ENCODE data around the gene RAB3IL1.
"Not testable (repeated sequence)": the region's sequence is repeated elsewhere in the genome, so short reads cannot be mapped to it uniquely, and the experiment has no call there.

Gene RAB3IL1

DNA sequence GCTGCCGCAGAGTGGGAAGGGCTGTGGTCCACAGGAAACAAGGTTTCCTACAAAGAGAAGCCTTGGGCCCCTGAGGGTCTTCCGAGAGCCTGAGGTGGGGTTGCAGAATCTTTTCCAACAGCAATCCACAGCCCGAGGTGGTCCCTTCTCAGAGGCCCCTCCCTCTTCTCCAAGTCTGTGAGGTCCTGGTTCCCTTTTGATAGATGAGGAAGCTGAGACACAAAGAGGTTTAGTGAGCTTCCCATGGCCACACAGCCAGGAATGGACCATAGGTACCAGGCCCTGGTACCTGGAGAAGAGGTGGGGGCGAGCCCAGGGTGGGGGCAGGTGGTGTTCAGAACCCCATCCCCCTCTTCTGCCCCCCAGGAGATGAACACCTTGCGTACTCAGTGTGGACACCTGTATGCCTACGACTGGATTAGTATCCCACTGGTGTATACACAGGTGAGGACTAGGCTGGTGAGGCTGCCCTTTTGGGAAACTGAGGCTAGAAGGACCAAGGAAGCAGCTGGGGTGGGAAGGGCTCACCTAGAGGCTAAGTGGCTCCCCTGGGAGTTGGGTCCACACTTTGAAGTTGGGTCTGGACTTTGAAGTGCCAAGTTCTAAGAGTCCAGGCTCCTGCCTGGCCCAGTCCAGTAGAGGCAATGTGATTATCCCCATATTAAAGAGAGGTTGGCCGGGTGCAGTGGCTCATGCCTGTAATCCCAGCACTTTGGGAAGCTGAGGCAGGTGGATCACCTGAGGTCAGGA lies 39.8 kb upstream of the RAB3IL1 start:
- no peaks in the 10 kb centered on the region for H3K36me3 ChIP-seq (replicated peaks)
- in situ Hi-C loops (cut with MboI; ENCODE audit: low sequenced_read_pairs), result no loop called here
- H3K4me3 ChIP-seq, result no peak overlapping the region
- DNase-seq (ENCODE audit: low spot score in 2 of 2), result no peak
- no peaks in the 10 kb centered on the region for H3K4me1 ChIP-seq
- H3K9me3 ChIP-seq, result no peaks in the 10 kb centered on the region
- no peaks in the 10 kb centered on the region for H3K27me3 ChIP-seq (ENCODE audit: low read depth)

- Histone ChIP-seq H3K9me3 (no peaks in the 10 kb centered on the region), H3K4me1 (no peaks in the 10 kb centered on the region), H3K36me3 (replicated peaks) (no peaks in the 10 kb centered on the region), H3K4me3 (no peak overlapping the region), H3K27me3 (ENCODE audit: low read depth) (no peaks in the 10 kb centered on the region)
- DNase-seq (ENCODE audit: low spot score in 2 of 2), result no peak
- in situ Hi-C loops (cut with MboI; ENCODE audit: low sequenced_read_pairs), result no loop called here
These were observed 39.0 kb upstream of the RAB3IL1 start for GRCh38 chr11:61956191-61957020.

DNA sequence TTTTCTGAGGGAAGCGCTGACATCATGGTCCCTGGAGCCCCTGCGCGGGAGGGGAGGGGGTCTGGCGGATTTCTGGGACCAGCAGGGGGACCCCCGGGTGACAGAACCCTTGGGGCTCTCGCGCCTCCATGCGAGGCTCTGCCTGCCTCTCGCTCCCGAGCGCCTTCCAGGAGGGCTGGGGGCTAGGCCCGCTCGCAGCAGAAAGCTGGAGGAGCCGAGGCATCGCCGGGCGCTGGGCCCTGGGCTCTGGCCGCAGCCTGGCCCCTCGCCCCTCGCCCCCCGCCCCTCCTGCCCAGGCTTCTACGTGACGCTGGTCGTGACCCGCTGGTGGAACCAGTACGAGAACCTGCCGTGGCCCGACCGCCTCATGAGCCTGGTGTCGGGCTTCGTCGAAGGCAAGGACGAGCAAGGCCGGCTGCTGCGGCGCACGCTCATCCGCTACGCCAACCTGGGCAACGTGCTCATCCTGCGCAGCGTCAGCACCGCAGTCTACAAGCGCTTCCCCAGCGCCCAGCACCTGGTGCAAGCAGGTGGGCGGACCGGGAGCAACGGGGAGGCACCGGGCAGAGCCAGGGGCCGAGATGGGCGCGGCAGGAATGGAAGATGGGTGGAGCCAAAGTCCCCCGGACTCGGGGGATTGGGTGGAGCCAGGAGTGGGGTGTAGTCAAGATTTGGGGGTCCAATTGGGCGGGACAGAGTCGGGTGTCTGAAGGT lies 38.2 kb upstream of the RAB3IL1 start:
- H3K9me3 ChIP-seq, result no peaks in the 10 kb centered on the region
- no peaks in the 10 kb centered on the region for H3K27me3 ChIP-seq (ENCODE audit: low read depth)
- no peaks in the 10 kb centered on the region for H3K4me1 ChIP-seq
- H3K36me3 ChIP-seq (replicated peaks), result no peaks in the 10 kb centered on the region
- in situ Hi-C loops (cut with MboI; ENCODE audit: low sequenced_read_pairs), result no loop called here
- DNase-seq (ENCODE audit: low spot score in 2 of 2), result no peak
- no peak overlapping the region for H3K4me3 ChIP-seq

DNA sequence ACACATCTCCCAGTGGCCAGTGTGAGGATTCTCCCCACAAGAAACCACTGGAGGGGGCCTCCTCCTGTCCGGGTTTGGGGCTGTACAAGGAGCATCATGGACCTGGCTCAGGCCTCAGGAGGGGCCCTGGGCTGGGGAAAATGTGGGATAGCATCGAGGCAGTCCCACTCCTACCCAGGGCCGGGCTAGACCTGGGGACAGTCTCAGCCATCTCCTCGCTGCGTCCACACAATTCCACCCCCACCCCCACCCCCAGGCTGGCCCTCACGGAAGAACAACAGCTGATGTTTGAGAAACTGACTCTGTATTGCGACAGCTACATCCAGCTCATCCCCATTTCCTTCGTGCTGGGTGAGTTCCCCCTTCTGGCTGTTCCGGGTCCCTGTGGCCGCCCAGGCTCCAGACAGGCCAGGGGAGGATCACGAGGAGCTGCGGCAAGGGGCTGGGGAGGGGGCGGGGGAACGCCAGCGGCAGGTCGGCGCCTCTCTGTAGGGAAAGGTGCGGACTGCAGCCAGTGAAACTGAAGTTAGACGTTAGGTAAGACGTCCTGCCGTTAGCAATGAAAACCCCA lies 37.6 kb upstream of the RAB3IL1 start:
- Histone ChIP-seq H3K4me1 (peaks cover under 1% of the 10 kb centered on the region), H3K36me3 (replicated peaks) (no peaks in the 10 kb centered on the region), H3K4me3 (no peak overlapping the region), H3K27me3 (ENCODE audit: low read depth) (no peaks in the 10 kb centered on the region), H3K9me3 (no peaks in the 10 kb centered on the region)
- in situ Hi-C loops (cut with MboI; ENCODE audit: low sequenced_read_pairs), result no loop called here
- no peak for DNase-seq (ENCODE audit: low spot score in 2 of 2)

DNA sequence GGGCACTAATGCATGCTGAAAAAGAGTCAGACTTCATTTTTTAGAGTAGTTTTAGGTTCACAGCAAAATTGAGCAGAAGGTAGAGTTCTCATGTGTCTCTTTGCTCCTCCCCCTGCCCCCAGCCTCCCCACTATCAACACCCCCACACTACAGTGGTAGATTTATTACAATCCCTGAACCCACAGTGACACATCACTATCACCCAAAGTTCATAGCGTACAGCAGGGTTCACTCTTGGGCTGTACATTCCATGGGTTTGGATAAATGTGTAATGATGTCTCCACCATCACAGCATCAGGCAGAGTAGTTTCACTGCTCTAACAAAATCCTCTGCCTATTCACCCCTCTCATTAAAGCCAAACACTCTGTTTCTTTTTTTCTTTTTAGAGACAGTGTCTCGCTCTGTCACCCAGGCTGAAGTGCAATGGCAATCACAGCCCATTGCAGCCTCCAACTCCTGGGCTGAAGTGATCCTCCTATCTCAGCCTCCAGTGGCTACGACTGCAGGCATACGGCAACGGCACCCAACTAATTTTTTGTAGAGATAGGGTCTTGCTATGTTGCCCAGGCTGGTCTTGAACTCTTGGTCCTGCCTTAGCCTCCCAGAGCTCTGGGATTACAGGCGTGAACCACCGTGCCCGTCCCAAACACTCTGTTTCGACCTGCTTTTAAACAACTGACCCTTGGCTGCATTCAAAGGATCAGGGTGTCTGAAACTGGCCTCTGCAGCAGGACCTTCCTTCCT lies 36.9 kb upstream of the RAB3IL1 start:
- no peaks in the 10 kb centered on the region for H3K36me3 ChIP-seq (replicated peaks)
- no peaks in the 10 kb centered on the region for H3K9me3 ChIP-seq
- H3K27me3 ChIP-seq (ENCODE audit: low read depth), result no peaks in the 10 kb centered on the region
- DNase-seq (ENCODE audit: low spot score in 2 of 2), result no peak
- peaks cover 5% of the 10 kb centered on the region for H3K4me1 ChIP-seq
- H3K4me3 ChIP-seq, result no peak overlapping the region
- in situ Hi-C loops (cut with MboI; ENCODE audit: low sequenced_read_pairs), result no loop called here

DNA sequence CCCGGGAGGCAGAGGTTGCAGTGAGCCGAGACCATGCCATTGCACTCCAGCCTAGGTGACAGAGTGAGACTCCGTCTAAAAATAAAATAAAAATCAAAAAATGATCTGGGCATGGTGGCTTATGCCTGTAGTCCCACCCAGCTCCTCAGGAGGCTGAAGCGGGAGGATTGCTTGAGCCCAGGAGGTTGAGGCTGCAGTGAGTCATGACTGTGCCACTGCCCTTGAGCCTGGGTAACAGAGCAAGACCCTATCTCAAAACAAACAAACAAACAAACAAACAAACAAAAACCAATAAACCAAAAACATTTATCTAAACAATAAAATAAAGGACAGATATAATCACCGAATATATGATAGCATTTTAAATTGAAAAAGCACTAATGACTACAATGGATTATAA lies 36.3 kb upstream of the RAB3IL1 start:
- DNase-seq (ENCODE audit: low spot score in 2 of 2); H3K4me3 ChIP-seq; H3K27me3 ChIP-seq (ENCODE audit: low read depth); in situ Hi-C loops (cut with MboI; ENCODE audit: low sequenced_read_pairs); H3K9me3 ChIP-seq; H3K36me3 ChIP-seq (replicated peaks): not testable (repeated sequence)
- peaks cover 10% of the 10 kb centered on the region for H3K4me1 ChIP-seq

GRCh38 chr11:61952882-61953281 lies 35.5 kb upstream of the RAB3IL1 start:
- no peaks in the 10 kb centered on the region for H3K27me3 ChIP-seq (ENCODE audit: low read depth)
- H3K9me3 ChIP-seq, result no peaks in the 10 kb centered on the region
- peaks cover 14% of the 10 kb centered on the region for H3K4me1 ChIP-seq
- DNase-seq (ENCODE audit: low spot score in 2 of 2), result no peak
- in situ Hi-C loops (cut with MboI; ENCODE audit: low sequenced_read_pairs), result no loop called here
- no peaks in the 10 kb centered on the region for H3K36me3 ChIP-seq (replicated peaks)
- no peak overlapping the region for H3K4me3 ChIP-seq

DNA sequence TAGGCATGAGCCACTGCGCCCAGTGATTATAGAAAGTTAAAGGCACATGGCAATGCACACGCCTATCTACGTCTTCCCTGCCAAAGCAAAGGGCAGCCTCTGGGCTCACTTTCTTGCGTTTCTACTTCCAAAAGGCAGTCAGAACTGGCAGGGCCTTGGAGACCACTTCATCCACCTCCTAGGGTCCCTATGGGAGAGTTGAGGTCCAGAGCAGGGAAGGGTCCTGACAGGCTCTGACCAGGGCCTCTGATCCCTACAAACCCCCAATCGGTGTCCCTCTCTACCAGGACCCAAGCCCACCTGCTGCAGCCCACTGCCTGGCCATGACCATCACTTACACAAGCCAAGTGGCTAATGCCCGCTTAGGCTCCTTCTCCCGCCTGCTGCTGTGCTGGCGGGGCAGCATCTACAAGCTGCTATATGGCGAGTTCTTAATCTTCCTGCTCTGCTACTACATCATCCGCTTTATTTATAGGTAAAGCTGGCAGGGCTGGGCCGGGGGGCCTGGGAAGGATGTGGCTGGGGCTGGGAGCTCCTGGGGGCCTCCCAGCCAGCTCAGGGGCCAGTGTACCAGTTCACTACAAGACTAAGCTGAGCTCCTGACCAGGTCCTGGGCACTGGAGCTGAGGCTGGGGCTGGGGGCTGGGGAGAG lies 34.2 kb upstream of the RAB3IL1 start:
- in situ Hi-C loops (cut with MboI; ENCODE audit: low sequenced_read_pairs), result no loop called here
- no peak overlapping the region for H3K4me3 ChIP-seq
- peaks cover 14% of the 10 kb centered on the region for H3K4me1 ChIP-seq
- no peaks in the 10 kb centered on the region for H3K9me3 ChIP-seq
- no peaks in the 10 kb centered on the region for H3K36me3 ChIP-seq (replicated peaks)
- DNase-seq (ENCODE audit: low spot score in 2 of 2), result no peak
- no peaks in the 10 kb centered on the region for H3K27me3 ChIP-seq (ENCODE audit: low read depth)

- Histone ChIP-seq H3K27me3 (ENCODE audit: low read depth) (no peaks in the 10 kb centered on the region), H3K9me3 (no peaks in the 10 kb centered on the region), H3K4me1 (peaks cover 14% of the 10 kb centered on the region), H3K36me3 (replicated peaks) (no peaks in the 10 kb centered on the region), H3K4me3 (no peak within 1 kb of the TSS; the same call in 1 of the 2 replicates)
- no peak for DNase-seq (ENCODE audit: low spot score in 2 of 2)
- in situ Hi-C loops (cut with MboI; ENCODE audit: low sequenced_read_pairs), result no loop called here
These were observed 32.7 kb upstream of the RAB3IL1 start, which contains the start of gene BEST1 for GRCh38 chr11:61950035-61950547. Gene BEST1, plus strand, starts transcription at chr11:61950351. Its CDS starts 1,456 bp downstream, at chr11:61951807.

GRCh38 chr11:61949169-61950034 lies 32.0 kb upstream of the RAB3IL1 start:
- in situ Hi-C loops (cut with MboI; ENCODE audit: low sequenced_read_pairs), result loop anchor here (5.0 kb wide), 1 partner anchor 52 kb away; no protein-coding TSS in a partner anchor
- Histone ChIP-seq H3K4me1 (peaks cover 14% of the 10 kb centered on the region), H3K4me3 (no peak overlapping the region; the same call in 1 of the 2 replicates), H3K27me3 (ENCODE audit: low read depth) (no peaks in the 10 kb centered on the region; the same call in 1 of the 2 replicates), H3K9me3 (no peaks in the 10 kb centered on the region), H3K36me3 (replicated peaks) (no peaks in the 10 kb centered on the region)
- peak; percentile 39 to 78 for DNase-seq (ENCODE audit: low spot score in 2 of 2)

GRCh38 chr11:61948505-61948904 lies 31.1 kb upstream of the RAB3IL1 start:
- H3K9me3 ChIP-seq, result no peaks in the 10 kb centered on the region
- H3K36me3 ChIP-seq (replicated peaks), result no peaks in the 10 kb centered on the region
- DNase-seq (ENCODE audit: low spot score in 2 of 2), result no peak
- H3K4me3 ChIP-seq, result no peak overlapping the region
- in situ Hi-C loops (cut with MboI; ENCODE audit: low sequenced_read_pairs), result loop anchor here (5.0 kb wide), 1 partner anchor 51 kb away; no protein-coding TSS in a partner anchor
- H3K4me1 ChIP-seq, result peaks cover 14% of the 10 kb centered on the region
- peaks cover 5% of the 10 kb centered on the region for H3K27me3 ChIP-seq (ENCODE audit: low read depth)
